HEK293T (cell line): ENCODE measurements around the gene OR4D11.

Experiments
- BHLHE40 ChIP-seq: fragments of 450-650 bp; IDR thresholded peaks from 2 replicates; pipeline ENCODE4 v1.6.1; 2016; ENCODE audit warnings: mild to moderate bottlenecking, moderate library complexity, borderline replicate concordance
- ELF4 ChIP-seq: fragments of 450-650 bp; IDR thresholded peaks from 2 replicates; pipeline ENCODE4 v1.6.1; 2017; ENCODE audit warnings: antibody characterized with exemption
- FOXK2 ChIP-seq: fragments of 450-650 bp; IDR thresholded peaks from 2 replicates; pipeline ENCODE4 v1.6.1; 2016; ENCODE audit warnings: mild to moderate bottlenecking
- L3MBTL2 ChIP-seq: fragments of 450-650 bp; conservative IDR thresholded peaks from 2 replicates; pipeline ENCODE4 v1.6.1; 2016; ENCODE audit warnings: mild to moderate bottlenecking
- NFRKB ChIP-seq: fragments of 450-650 bp; IDR thresholded peaks from 2 replicates; pipeline ENCODE4 v1.6.1; 2016; ENCODE audit warnings: mild to moderate bottlenecking, moderate library complexity
- SP1 ChIP-seq: fragments of 450-650 bp; IDR thresholded peaks from 2 replicates; pipeline ENCODE4 v1.6.1; 2017
- SUZ12 ChIP-seq: fragments of 450-650 bp; IDR thresholded peaks from 2 replicates; pipeline ENCODE4 v1.6.1; 2016; ENCODE audit warnings: mild to moderate bottlenecking
- ZNF384 ChIP-seq: fragments of 450-650 bp; IDR thresholded peaks from 2 replicates; pipeline ENCODE4 v1.6.1; 2016

GRCh38 chr11:59479906-59480305, 23.5 kb upstream of the OR4D11 start:
- TF ChIP-seq SP1 (no peak), BHLHE40 (no peak), L3MBTL2 (no peak), ZNF384 (no peak), FOXK2 (no peak), NFRKB (no peak), ELF4 (no peak), SUZ12 (no peak)
